ENCODE results near the gene PTX3.

DNA sequence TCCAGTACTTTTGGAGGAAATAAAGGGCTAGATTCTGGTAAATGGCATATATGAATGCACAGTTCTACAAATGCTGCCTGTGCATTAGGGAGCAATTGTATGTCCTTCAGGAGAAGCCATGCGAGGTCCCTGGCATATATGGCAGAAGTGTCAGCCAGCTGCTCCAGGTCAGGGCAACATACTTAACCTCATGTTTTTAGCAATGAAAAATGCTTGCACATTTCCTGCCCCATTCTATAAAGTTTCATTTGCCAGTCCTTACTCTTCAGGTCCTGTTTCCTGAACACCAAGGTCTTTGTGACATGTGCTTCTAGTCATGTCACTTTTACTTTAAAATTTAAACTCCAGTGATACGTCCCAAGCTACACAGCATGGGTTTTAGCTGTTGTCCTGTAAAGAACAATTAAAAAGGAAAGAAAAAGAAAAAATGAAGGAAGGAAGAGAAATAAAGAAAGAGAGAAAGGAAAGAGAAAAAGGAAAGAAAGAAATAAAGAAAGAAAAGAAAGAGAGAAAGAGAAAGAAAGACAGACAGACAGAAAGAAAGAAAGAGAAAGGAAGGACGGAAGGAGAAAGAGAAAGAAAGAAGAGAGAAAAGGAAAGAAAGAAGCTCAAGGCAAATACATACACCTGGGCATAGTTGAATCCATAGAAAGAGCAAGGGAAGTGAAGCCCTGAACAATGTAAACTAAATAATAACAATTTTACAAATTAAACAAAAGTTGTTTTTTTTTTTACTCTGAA lies 20.1 kb upstream of the PTX3 start:
- no peak for TF ChIP-seq POLR2A (IDR thresholded peaks at IDR 0.05)
- TF ChIP-seq, protein P1, sequence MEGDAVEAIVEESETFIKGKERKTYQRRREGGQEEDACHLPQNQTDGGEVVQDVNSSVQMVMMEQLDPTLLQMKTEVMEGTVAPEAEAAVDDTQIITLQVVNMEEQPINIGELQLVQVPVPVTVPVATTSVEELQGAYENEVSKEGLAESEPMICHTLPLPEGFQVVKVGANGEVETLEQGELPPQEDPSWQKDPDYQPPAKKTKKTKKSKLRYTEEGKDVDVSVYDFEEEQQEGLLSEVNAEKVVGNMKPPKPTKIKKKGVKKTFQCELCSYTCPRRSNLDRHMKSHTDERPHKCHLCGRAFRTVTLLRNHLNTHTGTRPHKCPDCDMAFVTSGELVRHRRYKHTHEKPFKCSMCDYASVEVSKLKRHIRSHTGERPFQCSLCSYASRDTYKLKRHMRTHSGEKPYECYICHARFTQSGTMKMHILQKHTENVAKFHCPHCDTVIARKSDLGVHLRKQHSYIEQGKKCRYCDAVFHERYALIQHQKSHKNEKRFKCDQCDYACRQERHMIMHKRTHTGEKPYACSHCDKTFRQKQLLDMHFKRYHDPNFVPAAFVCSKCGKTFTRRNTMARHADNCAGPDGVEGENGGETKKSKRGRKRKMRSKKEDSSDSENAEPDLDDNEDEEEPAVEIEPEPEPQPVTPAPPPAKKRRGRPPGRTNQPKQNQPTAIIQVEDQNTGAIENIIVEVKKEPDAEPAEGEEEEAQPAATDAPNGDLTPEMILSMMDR (IDR thresholded peaks at IDR 0.05), result no peak

Measured in tibial nerve (tissue), 3 donors.